K562 (cell line): ENCODE results near the gene PDPK1. TPM values are rescaled to one million over a fixed set of nuclear protein-coding genes. Genes with fewer than 3 reads are reported as not detected.

Experiments
- ARID2 ChIP-seq: fragments of 450-650 bp; IDR thresholded peaks from 2 replicates; pipeline ENCODE4 v1.6.1; 2017; ENCODE audit warnings: antibody characterized with exemption, mild to moderate bottlenecking
- CBX2 ChIP-seq: fragments of 200-600 bp; sonication (generic); IDR thresholded peaks from one replicate; pipeline ENCODE4 v1.6.1; 2012; ENCODE audit warnings: mild to moderate bottlenecking, low read length, inconsistent platforms; ENCODE audit not compliant: insufficient read depth, poor library complexity, severe bottlenecking
- CGGBP1 ChIP-seq: fragments of 250-450 bp; sonication (Bioruptor Pico); IDR thresholded peaks from 2 replicates; pipeline ENCODE4 v1.9.0; 2021; ENCODE audit warnings: mild to moderate bottlenecking
- EP400 ChIP-seq: fragments of 450-650 bp; IDR thresholded peaks from 2 replicates; pipeline ENCODE4 v1.6.1; 2017; ENCODE audit warnings: antibody characterized with exemption, mild to moderate bottlenecking, moderate library complexity
- FOXJ2 ChIP-seq: fragments of 200-800 bp; sonication (Bioruptor generic); IDR thresholded peaks from 2 replicates; pipeline ENCODE4 v1.6.1; 2016; ENCODE audit warnings: missing genetic modification characterization, missing compliant biosample characterization
- MCM3 ChIP-seq: fragments of 450-650 bp; IDR thresholded peaks from 2 replicates; pipeline ENCODE4 v1.6.1; 2016
- MED1 ChIP-seq: sonication (generic); formaldehyde crosslinking; IDR thresholded peaks from 2 replicates; pipeline ENCODE4 v1.8.1; 2023; ENCODE audit warnings: missing genetic modification reagents, borderline replicate concordance
- MIER1 ChIP-seq: fragments of 450-650 bp; IDR thresholded peaks from 2 replicates; pipeline ENCODE4 v1.6.1; 2016; ENCODE audit warnings: antibody characterized with exemption, mild to moderate bottlenecking, low read depth
- NRF1 ChIP-seq, 2 experiments: fragments of 450-650 bp; IDR thresholded peaks in 1 of 2; conservative IDR thresholded peaks in 1 of 2; 2 replicates each; pipeline ENCODE4 v1.6.1; 2014; ENCODE audit warnings: mild to moderate bottlenecking in 2 of 2
- PCBP2 ChIP-seq: fragments of 200-400 bp; formaldehyde crosslinking; IDR thresholded peaks from 2 replicates; pipeline ENCODE4 v1.6.1; 2018; ENCODE audit warnings: low read length, low read depth, mild to moderate bottlenecking, moderate library complexity; ENCODE audit not compliant: poor library complexity, severe bottlenecking
- SMAD1 ChIP-seq: fragments of 150-350 bp; IDR thresholded peaks from 2 replicates; pipeline ENCODE4 v1.6.1; 2014; ENCODE audit warnings: low read length, low read depth; ENCODE audit not compliant: partially characterized antibody
- SREBF1 ChIP-seq: fragments of 150-350 bp; IDR thresholded peaks from 2 replicates; pipeline ENCODE4 v1.6.1; 2014; ENCODE audit warnings: antibody characterized with exemption, low read depth, low read length, borderline replicate concordance
- SRSF3 ChIP-seq: fragments of 200-400 bp; formaldehyde crosslinking; IDR thresholded peaks from 2 replicates; pipeline ENCODE4 v1.6.1; 2016; ENCODE audit warnings: mild to moderate bottlenecking, low read length, moderate library complexity; ENCODE audit not compliant: insufficient read depth
- ZBTB5 ChIP-seq: fragments of 450-650 bp; IDR thresholded peaks from 2 replicates; pipeline ENCODE4 v1.6.1; 2017; ENCODE audit warnings: antibody characterized with exemption
- ZNF589 ChIP-seq: fragments of 200-800 bp; sonication (Bioruptor generic); IDR thresholded peaks from 2 replicates; pipeline ENCODE4 v1.6.1; 2016; ENCODE audit warnings: low read depth, missing genetic modification characterization, missing compliant biosample characterization
- polyA plus RNA-seq, 8 experiments: library from polyadenylated mRNA; depleted of rRNA in 4 of 8; stranded (reverse) in 5 of 8; unstranded in 3 of 8; fragments of >200 nt; fragmentation: Nextera tagmentation in 2 of 8; fragmentation: Illumina TruSeq in 1 of 8; extraction: Ambion mirVana in 2 of 8; extraction: Trizol in 1 of 8; gene quantifications; 2 replicates each; pipeline versions ENCODE4 v1.2.1 to v1.2.3, GENCODE V29; 2011 to 2014; ENCODE audit warnings: inconsistent platforms in 1 of 8, missing spikeins in 1 of 8
- total RNA-seq, 7 experiments: library from RNA; depleted of rRNA in 6 of 7; stranded (reverse); fragments of >200 nt in 6 of 7; fragmentation: Illumina TruSeq in 2 of 7; extraction: Trizol in 2 of 7; gene quantifications; 2 replicates each; pipeline versions ENCODE4 v1.2.1 to v1.2.3, GENCODE V29; 2011 to 2021; ENCODE audit warnings: low replicate concordance in 1 of 7
- TF ChIP-seq, protein P1 (sequence below): fragments of 250-450 bp; sonication (Bioruptor Pico); IDR thresholded peaks from 2 replicates; pipeline ENCODE4 v1.4.0; 2020; ENCODE audit warnings: mild to moderate bottlenecking, moderate library complexity, borderline replicate concordance
- TF ChIP-seq, protein P2 (sequence below): fragments of 450-650 bp; IDR thresholded peaks from 2 replicates; pipeline ENCODE4 v1.6.1; 2016; ENCODE audit warnings: mild to moderate bottlenecking
- TF ChIP-seq, protein P3 (sequence below), 3 experiments: fragments of 200-800 bp in 1 of 3; sonication (Bioruptor generic) in 1 of 3; sonication (generic) in 1 of 3; formaldehyde crosslinking in 1 of 3; IDR thresholded peaks; 2 replicates each; pipeline versions ENCODE4 v1.6.1 to v1.8.0; 2016 to 2022; ENCODE audit warnings: mild to moderate bottlenecking in 2 of 3, missing compliant biosample characterization in 2 of 3, missing genetic modification characterization in 2 of 3, missing genetic modification reagents in 1 of 3

PDPK1 gene
- total and polyA plus RNA-seq, 9 of the 15 experiments (the other 6 are each of a cell fraction or from before 2014, with no cell fraction given): 4.0 to 37.2 (median 18.7) TPM

DNA sequence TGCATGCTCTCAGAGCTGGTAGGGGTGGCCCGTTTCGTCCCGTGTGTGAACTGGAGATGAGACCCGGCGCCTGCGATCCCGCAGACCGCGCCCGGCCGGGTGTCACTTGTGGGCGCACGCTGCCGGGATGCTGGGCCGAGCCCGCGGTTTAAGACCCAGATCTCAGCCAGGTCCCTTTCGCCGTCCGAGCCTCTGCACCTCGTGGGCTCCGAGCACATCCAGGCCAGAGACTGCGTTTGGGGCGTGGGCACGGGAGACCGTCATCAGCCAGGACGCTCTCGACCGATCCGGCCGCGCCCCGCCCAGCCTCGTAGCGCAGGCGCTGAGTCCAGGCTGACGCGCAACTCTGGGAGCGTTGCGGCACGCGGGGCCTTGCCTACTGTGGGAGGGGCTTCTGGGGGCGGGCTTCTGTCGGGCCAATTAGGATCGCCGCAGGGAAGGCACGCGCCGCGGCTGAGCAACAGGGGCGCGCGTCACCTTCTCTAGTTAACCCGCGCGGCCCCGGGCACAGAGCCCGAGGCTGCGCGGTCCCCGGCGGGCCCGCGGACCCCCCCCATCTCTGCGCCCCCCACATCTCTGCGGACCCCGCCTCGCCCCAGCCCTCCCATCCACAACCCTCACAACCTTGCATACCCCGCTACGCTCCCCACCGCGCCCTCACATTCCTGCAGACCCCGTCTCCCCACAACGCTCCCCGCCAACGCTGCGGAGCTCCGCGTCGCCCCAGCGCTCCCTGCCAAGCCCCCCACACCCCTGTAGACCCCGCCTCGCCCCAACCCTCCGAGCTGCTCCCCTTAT is 5.9 kb upstream of the PDPK1 start (continued):
- TF ChIP-seq FOXJ2 (tag) (no peak), MCM3 (no peak), ARID2 (no peak), CBX2 (no peak), NRF1 (conservative IDR thresholded peaks at IDR 0.05 in 1 of 2, IDR thresholded peaks at IDR 0.05 in 1 of 2) (peak; percentile 96 to 97), PCBP2 (no peak), SREBF1 (no peak), SRSF3 (no peak), SMAD1 (no peak), ZNF589 (CRISPR knock-in tag) (no peak), MED1 (no peak), CGGBP1 (CRISPR knock-in tag) (no peak), MIER1 (no peak), EP400 (peak; percentile 75; the same call in 1 of the 2 replicates), ZBTB5 (no peak)
- TF ChIP-seq, protein P1, sequence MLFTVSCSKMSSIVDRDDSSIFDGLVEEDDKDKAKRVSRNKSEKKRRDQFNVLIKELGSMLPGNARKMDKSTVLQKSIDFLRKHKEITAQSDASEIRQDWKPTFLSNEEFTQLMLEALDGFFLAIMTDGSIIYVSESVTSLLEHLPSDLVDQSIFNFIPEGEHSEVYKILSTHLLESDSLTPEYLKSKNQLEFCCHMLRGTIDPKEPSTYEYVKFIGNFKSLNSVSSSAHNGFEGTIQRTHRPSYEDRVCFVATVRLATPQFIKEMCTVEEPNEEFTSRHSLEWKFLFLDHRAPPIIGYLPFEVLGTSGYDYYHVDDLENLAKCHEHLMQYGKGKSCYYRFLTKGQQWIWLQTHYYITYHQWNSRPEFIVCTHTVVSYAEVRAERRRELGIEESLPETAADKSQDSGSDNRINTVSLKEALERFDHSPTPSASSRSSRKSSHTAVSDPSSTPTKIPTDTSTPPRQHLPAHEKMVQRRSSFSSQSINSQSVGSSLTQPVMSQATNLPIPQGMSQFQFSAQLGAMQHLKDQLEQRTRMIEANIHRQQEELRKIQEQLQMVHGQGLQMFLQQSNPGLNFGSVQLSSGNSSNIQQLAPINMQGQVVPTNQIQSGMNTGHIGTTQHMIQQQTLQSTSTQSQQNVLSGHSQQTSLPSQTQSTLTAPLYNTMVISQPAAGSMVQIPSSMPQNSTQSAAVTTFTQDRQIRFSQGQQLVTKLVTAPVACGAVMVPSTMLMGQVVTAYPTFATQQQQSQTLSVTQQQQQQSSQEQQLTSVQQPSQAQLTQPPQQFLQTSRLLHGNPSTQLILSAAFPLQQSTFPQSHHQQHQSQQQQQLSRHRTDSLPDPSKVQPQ (CRISPR knock-in tag): no peak
- TF ChIP-seq, protein P2, sequence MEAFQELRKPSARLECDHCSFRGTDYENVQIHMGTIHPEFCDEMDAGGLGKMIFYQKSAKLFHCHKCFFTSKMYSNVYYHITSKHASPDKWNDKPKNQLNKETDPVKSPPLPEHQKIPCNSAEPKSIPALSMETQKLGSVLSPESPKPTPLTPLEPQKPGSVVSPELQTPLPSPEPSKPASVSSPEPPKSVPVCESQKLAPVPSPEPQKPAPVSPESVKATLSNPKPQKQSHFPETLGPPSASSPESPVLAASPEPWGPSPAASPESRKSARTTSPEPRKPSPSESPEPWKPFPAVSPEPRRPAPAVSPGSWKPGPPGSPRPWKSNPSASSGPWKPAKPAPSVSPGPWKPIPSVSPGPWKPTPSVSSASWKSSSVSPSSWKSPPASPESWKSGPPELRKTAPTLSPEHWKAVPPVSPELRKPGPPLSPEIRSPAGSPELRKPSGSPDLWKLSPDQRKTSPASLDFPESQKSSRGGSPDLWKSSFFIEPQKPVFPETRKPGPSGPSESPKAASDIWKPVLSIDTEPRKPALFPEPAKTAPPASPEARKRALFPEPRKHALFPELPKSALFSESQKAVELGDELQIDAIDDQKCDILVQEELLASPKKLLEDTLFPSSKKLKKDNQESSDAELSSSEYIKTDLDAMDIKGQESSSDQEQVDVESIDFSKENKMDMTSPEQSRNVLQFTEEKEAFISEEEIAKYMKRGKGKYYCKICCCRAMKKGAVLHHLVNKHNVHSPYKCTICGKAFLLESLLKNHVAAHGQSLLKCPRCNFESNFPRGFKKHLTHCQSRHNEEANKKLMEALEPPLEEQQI: no peak
- TF ChIP-seq, protein P3, sequence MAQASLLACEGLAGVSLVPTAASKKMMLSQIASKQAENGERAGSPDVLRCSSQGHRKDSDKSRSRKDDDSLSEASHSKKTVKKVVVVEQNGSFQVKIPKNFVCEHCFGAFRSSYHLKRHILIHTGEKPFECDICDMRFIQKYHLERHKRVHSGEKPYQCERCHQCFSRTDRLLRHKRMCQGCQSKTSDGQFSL (CRISPR knock-in tag; IDR thresholded peaks at IDR 0.05): peak; percentile 48; the same call in 1 of the 2 replicates
- TF ChIP-seq, protein P3 (tag; IDR thresholded peaks at IDR 0.05): peak in 1 of 2 experiments; percentile 73; a peak in 1 of 4 replicates
